Hepatocyte (in vitro differentiated cells): ENCODE data around the gene HCN3. TPM values are rescaled to one million over a fixed set of nuclear protein-coding genes. Genes with fewer than 3 reads are reported as not detected.

Experiments used
- DNase-seq: peaks from one replicate; pipeline ENCODE4 v3.0.0-alpha.2; 2016; ENCODE audit warnings: low spot score
- H2AFZ ChIP-seq: fragments of 200-600 bp; sonication (generic); 2 replicates; pipeline ENCODE4 v1.6.0; 2016; ENCODE audit warnings: antibody characterized with exemption, mild to moderate bottlenecking
- H3K27ac ChIP-seq: fragments of 200-600 bp; sonication (generic); 2 replicates; pipeline ENCODE4 v1.5.1; 2016; ENCODE audit warnings: mild to moderate bottlenecking
- H3K27me3 ChIP-seq: fragments of 200-600 bp; sonication (generic); 2 replicates; pipeline ENCODE4 v1.6.1; 2016
- H3K36me3 ChIP-seq: fragments of 200-600 bp; sonication (generic); replicated peaks from 2 replicates; pipeline ENCODE4 v1.5.1; 2016; ENCODE audit warnings: low read depth; ENCODE audit not compliant: insufficient read depth
- H3K4me1 ChIP-seq: fragments of 200-600 bp; sonication (generic); 2 replicates; pipeline ENCODE4 v1.5.1; 2016; ENCODE audit warnings: mild to moderate bottlenecking, moderate library complexity; ENCODE audit not compliant: insufficient read depth
- H3K4me2 ChIP-seq: fragments of 200-600 bp; sonication (generic); 2 replicates; pipeline ENCODE4 v1.6.0; 2016
- H3K4me3 ChIP-seq: fragments of 200-600 bp; sonication (generic); 2 replicates; pipeline ENCODE4 v1.5.1; 2016; ENCODE audit warnings: mild to moderate bottlenecking
- H3K79me2 ChIP-seq: fragments of 200-600 bp; sonication (generic); 2 replicates; pipeline ENCODE4 v1.6.0; 2017; ENCODE audit warnings: mild to moderate bottlenecking
- H3K9me2 ChIP-seq: fragments of 200-600 bp; sonication (generic); replicated peaks from 2 replicates; pipeline ENCODE4 v1.6.0; 2017; ENCODE audit warnings: mild to moderate bottlenecking; ENCODE audit not compliant: insufficient read depth
- H3K9me3 ChIP-seq: fragments of 200-600 bp; sonication (generic); 2 replicates; pipeline ENCODE4 v1.5.1; 2016; ENCODE audit warnings: low read depth, mild to moderate bottlenecking
- H4K20me1 ChIP-seq: fragments of 200-600 bp; sonication (generic); 2 replicates; pipeline ENCODE4 v1.6.0; 2016; ENCODE audit warnings: mild to moderate bottlenecking; ENCODE audit not compliant: insufficient read depth, poor library complexity, severe bottlenecking
- EZH2 ChIP-seq: fragments of 200-600 bp; sonication (generic); IDR thresholded peaks from 2 replicates; pipeline ENCODE4 v1.6.1; 2016; ENCODE audit warnings: antibody characterized with exemption, mild to moderate bottlenecking, borderline replicate concordance
- EZH2phosphoT487 ChIP-seq: fragments of 200-600 bp; sonication (generic); IDR thresholded peaks from one replicate; pipeline ENCODE4 v1.6.1; 2018; ENCODE audit warnings: antibody characterized with exemption, mild to moderate bottlenecking, low read depth, moderate library complexity; ENCODE audit not compliant: unreplicated experiment, severe bottlenecking
- WGBS: methylation state at CpG from one replicate; pipeline ENCODE4 v1.1.6; 2016; ENCODE audit warnings: low lambda C conversion rate; ENCODE audit errors: missing lambda C conversion rate; 5-methylcytosine and 5-hydroxymethylcytosine counted together
- polyA plus RNA-seq: library from polyadenylated mRNA; unstranded; fragments of >200 nt; fragmentation: Nextera tagmentation; extraction: Ambion mirVana; gene quantifications from 2 replicates; pipeline ENCODE4 v1.2.1, GENCODE V29; 2016
- total RNA-seq: library from RNA; depleted of rRNA; stranded (reverse); fragments of >200 nt; gene quantifications from 2 replicates; pipeline ENCODE4 v1.2.3, GENCODE V29; 2014
- TF ChIP-seq, protein P1 (sequence below): fragments of 200-600 bp; sonication (generic); IDR thresholded peaks from 2 replicates; pipeline ENCODE4 v1.5.1; 2016; ENCODE audit warnings: antibody characterized with exemption, mild to moderate bottlenecking; ENCODE audit not compliant: poor library complexity

The HCN3 gene
- total and polyA plus RNA-seq, 2 experiments from 2014 or later, result 4.3 to 5.6 TPM

DNA sequence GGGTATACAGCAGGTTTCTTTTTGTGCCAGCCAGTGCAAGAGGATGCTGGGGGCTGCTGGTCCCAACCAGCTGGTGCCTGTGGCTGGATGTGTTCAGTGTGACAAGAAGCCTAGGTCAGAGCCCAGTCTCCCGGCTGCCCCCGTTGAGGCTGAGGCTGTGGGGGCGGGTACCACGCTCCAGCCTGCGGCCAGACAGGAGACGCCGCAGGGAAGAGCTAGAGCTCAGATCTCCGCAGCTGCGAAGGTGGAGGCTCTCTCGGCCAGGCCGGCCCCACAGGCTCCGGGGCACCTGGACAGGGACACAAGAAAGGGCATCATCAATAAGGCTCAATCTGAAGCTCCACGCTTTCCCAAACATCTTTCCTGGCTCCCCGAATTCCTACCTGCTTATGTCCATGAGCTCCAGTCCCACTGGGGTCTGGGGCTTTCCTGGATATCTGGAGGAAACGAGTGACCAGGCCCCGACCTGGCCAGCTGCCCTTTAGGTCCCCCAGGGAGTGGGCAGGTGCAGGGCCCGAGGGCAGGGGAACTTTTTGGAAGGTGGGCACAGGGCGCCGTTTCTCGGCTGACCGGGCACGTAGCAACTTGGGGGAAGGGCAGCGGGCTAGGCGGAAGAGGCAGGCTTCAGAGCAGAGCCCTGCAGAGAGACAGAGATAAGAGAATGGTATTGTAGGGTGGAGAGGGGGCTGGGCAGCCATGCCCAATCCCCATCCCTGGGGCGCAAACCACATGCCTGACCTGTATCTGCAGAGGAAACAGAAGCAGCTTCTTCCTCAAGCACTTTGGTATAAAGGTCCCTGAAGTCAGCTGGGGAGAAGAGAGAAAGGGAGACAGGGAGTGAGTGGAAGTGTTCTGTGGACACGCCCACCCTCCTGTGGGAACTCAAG lies 29.4 kb upstream of the HCN3 start:
- Histone ChIP-seq H3K4me3 (no peak overlapping the region), H2AFZ (no peak overlapping the region), H3K27me3 (no peaks in the 10 kb centered on the region), H3K9me2 (no peaks in the 10 kb centered on the region), H4K20me1 (no peaks in the 10 kb centered on the region), H3K9me3 (no peaks in the 10 kb centered on the region), H3K36me3 (no peaks in the 10 kb centered on the region), H3K4me1 (peaks cover 14% of the 10 kb centered on the region), H3K27ac (no peak overlapping the region), H3K79me2 (peaks cover 8% of the 10 kb centered on the region), H3K4me2 (no peak overlapping the region)
- TF ChIP-seq EZH2 (no peak), EZH2phosphoT487 (no peak)
- TF ChIP-seq, protein P1, sequence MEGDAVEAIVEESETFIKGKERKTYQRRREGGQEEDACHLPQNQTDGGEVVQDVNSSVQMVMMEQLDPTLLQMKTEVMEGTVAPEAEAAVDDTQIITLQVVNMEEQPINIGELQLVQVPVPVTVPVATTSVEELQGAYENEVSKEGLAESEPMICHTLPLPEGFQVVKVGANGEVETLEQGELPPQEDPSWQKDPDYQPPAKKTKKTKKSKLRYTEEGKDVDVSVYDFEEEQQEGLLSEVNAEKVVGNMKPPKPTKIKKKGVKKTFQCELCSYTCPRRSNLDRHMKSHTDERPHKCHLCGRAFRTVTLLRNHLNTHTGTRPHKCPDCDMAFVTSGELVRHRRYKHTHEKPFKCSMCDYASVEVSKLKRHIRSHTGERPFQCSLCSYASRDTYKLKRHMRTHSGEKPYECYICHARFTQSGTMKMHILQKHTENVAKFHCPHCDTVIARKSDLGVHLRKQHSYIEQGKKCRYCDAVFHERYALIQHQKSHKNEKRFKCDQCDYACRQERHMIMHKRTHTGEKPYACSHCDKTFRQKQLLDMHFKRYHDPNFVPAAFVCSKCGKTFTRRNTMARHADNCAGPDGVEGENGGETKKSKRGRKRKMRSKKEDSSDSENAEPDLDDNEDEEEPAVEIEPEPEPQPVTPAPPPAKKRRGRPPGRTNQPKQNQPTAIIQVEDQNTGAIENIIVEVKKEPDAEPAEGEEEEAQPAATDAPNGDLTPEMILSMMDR, result no peak
- no peak for DNase-seq
- 96% methylated on average over 26 of the region's 26 CpGs for WGBS

DNA sequence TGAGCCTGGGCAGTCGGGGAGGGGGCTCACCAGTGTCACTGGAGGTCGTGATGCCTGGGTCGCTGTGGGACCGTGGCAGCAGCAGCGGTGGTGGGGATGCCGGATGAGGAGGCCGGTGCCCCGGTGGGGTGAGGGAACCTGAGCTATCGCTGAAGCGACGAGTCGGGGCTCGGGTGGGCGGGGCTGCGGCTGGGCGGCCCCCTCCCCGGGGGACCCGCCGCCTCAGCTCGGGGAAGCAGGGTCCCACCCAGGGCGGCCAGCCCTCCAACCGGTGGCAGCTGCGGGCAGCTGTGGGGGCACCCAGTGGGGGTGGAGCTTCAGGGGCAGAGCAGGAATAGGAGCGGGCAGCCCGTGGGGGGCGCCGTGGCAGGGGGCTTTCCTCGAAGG lies 27.0 kb upstream of the HCN3 start:
- no peak overlapping the region for H3K4me3 ChIP-seq
- no peak overlapping the region for H2AFZ ChIP-seq
- DNase-seq, result no peak
- no peaks in the 10 kb centered on the region for H3K9me3 ChIP-seq
- no peak overlapping the region for H3K27ac ChIP-seq
- no peaks in the 10 kb centered on the region for H3K27me3 ChIP-seq
- H3K36me3 ChIP-seq, result no peaks in the 10 kb centered on the region
- peaks cover 20% of the 10 kb centered on the region for H3K4me1 ChIP-seq
- H4K20me1 ChIP-seq, result no peaks in the 10 kb centered on the region
- peaks cover 25% of the 10 kb centered on the region for H3K79me2 ChIP-seq
- H3K9me2 ChIP-seq, result no peaks in the 10 kb centered on the region
- WGBS, result 70% methylated on average over 16 of the region's 28 CpGs
- H3K4me2 ChIP-seq, result peak overlapping the region; percentile 74
- TF ChIP-seq, protein P1, result no peak
- TF ChIP-seq EZH2phosphoT487 (no peak), EZH2 (no peak)

DNA sequence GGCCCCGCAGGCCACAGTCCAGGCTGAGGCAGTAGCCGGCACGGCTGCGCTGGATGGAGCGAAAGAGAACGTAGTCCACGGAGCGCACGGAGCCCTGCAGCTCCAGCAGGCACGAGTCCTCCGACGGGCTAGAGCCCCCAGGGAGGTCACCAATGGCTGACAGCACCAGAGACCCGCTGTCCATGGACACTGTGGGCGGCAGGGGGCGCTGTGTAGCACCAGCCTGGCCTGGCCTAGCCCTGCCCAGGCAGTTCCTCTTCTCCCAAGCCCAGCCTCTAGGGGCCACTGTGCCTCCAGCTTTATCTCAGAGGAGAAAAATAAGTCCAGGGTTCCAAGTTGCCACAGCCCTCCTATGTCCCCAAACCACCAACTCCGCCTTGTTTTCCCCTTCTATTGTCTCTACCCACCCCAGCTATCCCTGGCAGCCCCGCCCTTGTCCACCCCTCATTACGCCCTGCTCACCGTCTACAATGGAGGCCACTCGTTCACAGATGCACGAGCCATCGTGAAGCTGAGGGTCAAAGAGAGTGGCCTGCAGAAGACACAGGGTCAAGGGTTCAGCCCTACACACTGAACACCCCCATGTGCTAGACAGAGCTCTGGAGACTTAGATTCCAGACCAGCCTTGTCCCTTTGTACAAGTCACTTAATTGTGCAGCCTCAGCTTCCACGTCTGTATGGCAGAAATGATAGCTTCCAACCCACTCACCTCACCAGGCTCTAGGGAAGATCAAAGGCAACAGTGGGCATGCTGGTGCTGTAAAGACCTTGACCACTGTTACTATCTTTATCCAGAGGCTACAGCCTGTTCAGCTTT lies 26.4 kb upstream of the HCN3 start:
- DNase-seq, result peak; percentile 96
- peaks cover 25% of the 10 kb centered on the region for H3K79me2 ChIP-seq
- peak overlapping the region; percentile 39 for H3K27ac ChIP-seq
- H3K4me2 ChIP-seq, result peak overlapping the region; percentile 74
- TF ChIP-seq, protein P1, result peak; percentile 99
- no peak for TF ChIP-seq EZH2
- 28% methylated on average over 23 of the region's 23 CpGs for WGBS
- H3K9me3 ChIP-seq, result no peaks in the 10 kb centered on the region
- H3K27me3 ChIP-seq, result no peaks in the 10 kb centered on the region
- H3K4me3 ChIP-seq, result no peak overlapping the region
- H2AFZ ChIP-seq, result no peak overlapping the region
- H4K20me1 ChIP-seq, result no peaks in the 10 kb centered on the region
- peaks cover 21% of the 10 kb centered on the region for H3K4me1 ChIP-seq
- no peaks in the 10 kb centered on the region for H3K9me2 ChIP-seq
- H3K36me3 ChIP-seq, result no peaks in the 10 kb centered on the region
